Measurements from ENCODE around the gene CTSO. TPM values are rescaled to one million over a fixed set of nuclear protein-coding genes. Genes with fewer than 3 reads are reported as not detected.

The CTSO gene
- total RNA-seq, 1 experiment from 2014 or later: 2.9 TPM

DNA sequence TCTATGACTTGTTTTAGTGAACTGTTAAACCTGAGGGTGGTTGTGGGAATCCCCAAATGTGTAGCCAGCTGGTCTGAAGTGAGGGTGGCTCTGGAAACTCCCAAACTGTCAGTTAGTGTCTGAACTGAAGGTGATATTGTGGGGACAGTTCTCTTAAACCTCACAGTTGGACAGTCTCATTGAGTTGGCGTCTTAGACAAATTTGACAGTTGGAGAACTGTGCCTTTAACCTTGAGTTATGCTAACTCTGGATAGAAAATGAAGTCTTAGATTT is 20.7 kb upstream of the CTSO start:
- BruUV-seq (replicated peaks): no TSS peak
- no peak overlapping the region for H3K4me3 Mint-ChIP-seq (ENCODE audit: unreplicated experiment)
- no peaks in the 10 kb centered on the region for H3K9me3 ChIP-seq
- no peak overlapping the region for H3K27ac Mint-ChIP-seq (ENCODE audit: unreplicated experiment)
- H3K4me1 ChIP-seq: no peaks in the 10 kb centered on the region
- no peak for DNase-seq
- H3K9me3 Mint-ChIP-seq (ENCODE audit: unreplicated experiment): peaks cover 5% of the 10 kb centered on the region
- ChIA-PET CTCF (no interaction called here), POLR2A (no interaction called here)
- no peaks in the 10 kb centered on the region for H3K36me3 Mint-ChIP-seq (ENCODE audit: insufficient read depth, unreplicated experiment)
- intact Hi-C loops (cut with micrococcal nuclease; ENCODE audit: unreplicated experiment): no loop called here
- TF ChIP-seq, protein P1, sequence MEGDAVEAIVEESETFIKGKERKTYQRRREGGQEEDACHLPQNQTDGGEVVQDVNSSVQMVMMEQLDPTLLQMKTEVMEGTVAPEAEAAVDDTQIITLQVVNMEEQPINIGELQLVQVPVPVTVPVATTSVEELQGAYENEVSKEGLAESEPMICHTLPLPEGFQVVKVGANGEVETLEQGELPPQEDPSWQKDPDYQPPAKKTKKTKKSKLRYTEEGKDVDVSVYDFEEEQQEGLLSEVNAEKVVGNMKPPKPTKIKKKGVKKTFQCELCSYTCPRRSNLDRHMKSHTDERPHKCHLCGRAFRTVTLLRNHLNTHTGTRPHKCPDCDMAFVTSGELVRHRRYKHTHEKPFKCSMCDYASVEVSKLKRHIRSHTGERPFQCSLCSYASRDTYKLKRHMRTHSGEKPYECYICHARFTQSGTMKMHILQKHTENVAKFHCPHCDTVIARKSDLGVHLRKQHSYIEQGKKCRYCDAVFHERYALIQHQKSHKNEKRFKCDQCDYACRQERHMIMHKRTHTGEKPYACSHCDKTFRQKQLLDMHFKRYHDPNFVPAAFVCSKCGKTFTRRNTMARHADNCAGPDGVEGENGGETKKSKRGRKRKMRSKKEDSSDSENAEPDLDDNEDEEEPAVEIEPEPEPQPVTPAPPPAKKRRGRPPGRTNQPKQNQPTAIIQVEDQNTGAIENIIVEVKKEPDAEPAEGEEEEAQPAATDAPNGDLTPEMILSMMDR (IDR thresholded peaks at IDR 0.05; ENCODE audit: insufficient read depth in 1 of 2, low read depth in 1 of 2, low read length in 1 of 2, severe bottlenecking in 1 of 2, unreplicated experiment in 1 of 2): no peak
- no peaks in the 10 kb centered on the region for H3K27me3 Mint-ChIP-seq (ENCODE audit: insufficient read depth, unreplicated experiment)
- H3K4me3 ChIP-seq (ENCODE audit: low read depth, low read length): no peak overlapping the region
- peaks cover 5% of the 10 kb centered on the region for H3K4me1 Mint-ChIP-seq (ENCODE audit: low read depth, unreplicated experiment)
- no peaks in the 10 kb centered on the region for H3K36me3 ChIP-seq (ENCODE audit: control insufficient read depth, insufficient read depth, low read length)
- no peaks in the 10 kb centered on the region for H3K27me3 ChIP-seq (replicated peaks; ENCODE audit: control insufficient read depth, insufficient read depth, low read length)

DNA sequence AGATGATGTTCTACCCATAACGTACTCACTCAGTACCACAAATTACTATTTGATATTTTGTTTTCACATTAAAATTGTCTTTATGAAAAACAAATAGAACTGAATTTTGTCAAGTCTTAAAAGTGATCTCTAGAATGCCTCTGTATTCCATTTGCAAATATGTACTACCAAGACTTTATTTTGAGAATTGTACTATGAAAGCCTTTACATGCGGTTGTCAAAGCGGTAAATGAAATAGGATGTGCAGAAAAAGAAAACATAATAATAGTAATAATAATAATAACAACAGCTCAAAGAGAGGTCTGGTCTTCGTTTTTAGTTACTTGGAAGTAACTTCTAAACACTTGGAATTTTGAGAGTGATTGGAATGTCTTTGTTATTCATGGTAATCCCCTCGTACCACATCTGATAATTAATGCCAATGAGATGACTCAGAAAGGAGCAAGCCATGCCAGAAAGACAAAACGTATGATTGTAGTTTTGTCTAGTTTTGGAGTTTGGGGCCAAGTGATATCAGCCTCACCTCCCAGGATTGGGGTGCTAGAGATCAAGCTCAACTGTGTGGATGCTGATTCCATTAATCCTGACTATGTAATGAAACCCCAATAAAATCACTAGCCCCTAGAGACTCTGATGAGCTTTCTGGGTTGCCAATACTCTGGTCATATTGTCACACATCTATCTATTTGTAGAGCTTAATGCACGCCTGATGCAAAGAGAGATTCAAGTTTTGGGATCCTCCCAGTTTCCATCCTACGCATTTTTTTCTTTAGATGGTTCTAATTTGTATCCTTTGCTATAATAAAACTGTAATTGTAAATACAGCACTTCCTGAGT is 20.2 kb upstream of the CTSO start:
- H3K4me3 ChIP-seq (ENCODE audit: low read depth, low read length): no peak overlapping the region
- H3K27me3 ChIP-seq (replicated peaks; ENCODE audit: control insufficient read depth, insufficient read depth, low read length): no peaks in the 10 kb centered on the region
- Mint-ChIP-seq H3K4me1 (ENCODE audit: low read depth, unreplicated experiment) (peaks cover 5% of the 10 kb centered on the region), H3K9me3 (ENCODE audit: unreplicated experiment) (no peaks in the 10 kb centered on the region), H3K4me3 (ENCODE audit: unreplicated experiment) (no peak overlapping the region), H3K27ac (ENCODE audit: unreplicated experiment) (no peak overlapping the region), H3K36me3 (ENCODE audit: insufficient read depth, unreplicated experiment) (no peaks in the 10 kb centered on the region), H3K27me3 (ENCODE audit: insufficient read depth, unreplicated experiment) (no peaks in the 10 kb centered on the region)
- H3K36me3 ChIP-seq (ENCODE audit: control insufficient read depth, insufficient read depth, low read length): no peaks in the 10 kb centered on the region
- TF ChIP-seq, protein P1 (IDR thresholded peaks at IDR 0.05; ENCODE audit: insufficient read depth in 1 of 2, low read depth in 1 of 2, low read length in 1 of 2, severe bottlenecking in 1 of 2, unreplicated experiment in 1 of 2): no peak
- CTCF ChIA-PET: no interaction called here
- no peaks in the 10 kb centered on the region for H3K9me3 ChIP-seq
- POLR2A ChIA-PET: no interaction called here
- DNase-seq: no peak
- no peaks in the 10 kb centered on the region for H3K4me1 ChIP-seq
- no TSS peak for BruUV-seq (replicated peaks)
- intact Hi-C loops (cut with micrococcal nuclease; ENCODE audit: unreplicated experiment): no loop called here

DNA sequence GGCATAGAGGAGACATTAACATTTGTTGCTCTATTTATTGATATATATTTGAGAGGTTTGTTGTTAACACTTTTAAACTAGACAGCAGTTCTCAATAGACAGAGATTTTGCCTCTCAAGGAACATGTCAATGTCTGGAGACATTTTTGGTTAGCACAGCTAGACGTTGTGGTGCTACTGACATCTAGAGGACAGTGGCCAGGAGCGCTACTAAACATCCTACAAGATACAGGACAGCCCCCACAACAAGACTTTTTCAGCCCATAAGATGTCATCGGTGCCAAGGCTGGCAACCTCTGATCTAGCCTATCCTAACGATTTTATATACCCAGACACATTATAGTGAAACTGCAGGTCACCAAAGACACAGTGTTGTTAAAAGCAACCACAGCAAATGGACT is 18.4 kb upstream of the CTSO start:
- H3K4me3 Mint-ChIP-seq (ENCODE audit: unreplicated experiment): no peak overlapping the region
- no TSS peak for BruUV-seq (replicated peaks)
- H3K27ac Mint-ChIP-seq (ENCODE audit: unreplicated experiment): no peak overlapping the region
- no peak overlapping the region for H3K4me3 ChIP-seq (ENCODE audit: low read depth, low read length)
- H3K36me3 ChIP-seq (ENCODE audit: control insufficient read depth, insufficient read depth, low read length): no peaks in the 10 kb centered on the region
- no peaks in the 10 kb centered on the region for H3K27me3 ChIP-seq (replicated peaks; ENCODE audit: control insufficient read depth, insufficient read depth, low read length)
- H3K4me1 Mint-ChIP-seq (ENCODE audit: low read depth, unreplicated experiment): peaks cover 5% of the 10 kb centered on the region
- ChIA-PET POLR2A (no interaction called here), CTCF (interaction anchor here (0.5 kb wide), 1 partner anchor 9 kb away, joined by 3 read pairs; no protein-coding TSS in a partner anchor)
- DNase-seq: peak; percentile 27 to 40
- TF ChIP-seq, protein P1 (IDR thresholded peaks at IDR 0.05; ENCODE audit: insufficient read depth in 1 of 2, low read depth in 1 of 2, low read length in 1 of 2, severe bottlenecking in 1 of 2, unreplicated experiment in 1 of 2): peak; percentile 53 to 61
- H3K9me3 ChIP-seq: no peaks in the 10 kb centered on the region
- H3K4me1 ChIP-seq: no peaks in the 10 kb centered on the region
- H3K36me3 Mint-ChIP-seq (ENCODE audit: insufficient read depth, unreplicated experiment): no peaks in the 10 kb centered on the region
- no peaks in the 10 kb centered on the region for H3K27me3 Mint-ChIP-seq (ENCODE audit: insufficient read depth, unreplicated experiment)
- no peaks in the 10 kb centered on the region for H3K9me3 Mint-ChIP-seq (ENCODE audit: unreplicated experiment)
- intact Hi-C loops (cut with micrococcal nuclease; ENCODE audit: unreplicated experiment): no loop called here

Measured in Caco-2 (cell line).